Testis (tissue), 5 donors: ENCODE data around the gene ITPRIPL1. TPM values are rescaled to one million over a fixed set of nuclear protein-coding genes. Genes with fewer than 3 reads are reported as not detected.
A peak's percentile ranks its signal among the peaks of the same experiment; 100 is the strongest.
"Not testable (repeated sequence)": the region's sequence is repeated elsewhere in the genome, so short reads cannot be mapped to it uniquely, and the experiment has no call there.

Experiments
- DNase-seq: peaks from one replicate; pipeline ENCODE4 v3.0.0-alpha.2; 2019
- H3K27ac ChIP-seq, 2 donors: fragments of 200-600 bp; sonication (generic); one replicate each; pipeline ENCODE4 v1.5.1; 2019
- H3K27me3 ChIP-seq: fragments of 200-600 bp; sonication (generic); one replicate; pipeline ENCODE4 v1.5.1; 2019
- H3K36me3 ChIP-seq: fragments of 200-600 bp; sonication (generic); one replicate; pipeline ENCODE4 v1.5.1; 2017; ENCODE audit warnings: low read depth; ENCODE audit errors: missing control alignments
- H3K4me1 ChIP-seq: fragments of 200-600 bp; sonication (generic); one replicate; pipeline ENCODE4 v1.5.1; 2019
- H3K4me3 ChIP-seq, 2 donors: fragments of 200-600 bp; sonication (generic); one replicate each; pipeline ENCODE4 v1.5.1; 2017 to 2019
- H3K9me3 ChIP-seq: fragments of 200-600 bp; sonication (generic); one replicate; pipeline ENCODE4 v1.5.1; 2017
- POLR2A ChIP-seq: fragments of 450-650 bp; IDR thresholded peaks from one replicate; pipeline ENCODE4 v1.6.1; 2017; ENCODE audit warnings: antibody characterized with exemption, mild to moderate bottlenecking, moderate library complexity
- WGBS, 2 donors: methylation state at CpG; one replicate each; pipeline ENCODE4 v1.1.5; 2018; 5-methylcytosine and 5-hydroxymethylcytosine counted together
- intact Hi-C: fragments of 100-400 bp; cut with DNase I; formaldehyde crosslinking; loops from one replicate; pipeline ENCODE4 v1.15.1; 2023; ENCODE audit warnings: low total_unique reads
- long read RNA-seq, 2 donors: transcript quantifications; one replicate each; lab custom pipeline, GENCODE V29; 2026
- polyA plus RNA-seq: library from polyadenylated mRNA; stranded (reverse); fragments of 350-450 nt; fragmentation: Illumina TruSeq; extraction: RNeasy Lipid Tissue Mini Kit (QIAGEN cat#74804); gene quantifications from one replicate; pipeline ENCODE4 v1.2.3, GENCODE V29; 2014; ENCODE audit warnings: low read depth, low replicate concordance; ENCODE audit not compliant: insufficient read depth
- total RNA-seq, 2 donors: library from RNA; depleted of rRNA; stranded (reverse); fragments of >200 nt; gene quantifications; one replicate each; pipeline ENCODE4 v1.2.3, GENCODE V29; 2016
- TF ChIP-seq, protein P1 (sequence below), 3 experiments: fragments of 450-650 bp in 2 of 3; fragments of 200-600 bp in 1 of 3; sonication (generic) in 1 of 3; IDR thresholded peaks; one replicate each; pipeline ENCODE4 v1.5.1; 2016 to 2019; ENCODE audit warnings: antibody characterized with exemption in 3 of 3, mild to moderate bottlenecking in 2 of 3, moderate library complexity in 1 of 3

ITPRIPL1 gene, protein sequence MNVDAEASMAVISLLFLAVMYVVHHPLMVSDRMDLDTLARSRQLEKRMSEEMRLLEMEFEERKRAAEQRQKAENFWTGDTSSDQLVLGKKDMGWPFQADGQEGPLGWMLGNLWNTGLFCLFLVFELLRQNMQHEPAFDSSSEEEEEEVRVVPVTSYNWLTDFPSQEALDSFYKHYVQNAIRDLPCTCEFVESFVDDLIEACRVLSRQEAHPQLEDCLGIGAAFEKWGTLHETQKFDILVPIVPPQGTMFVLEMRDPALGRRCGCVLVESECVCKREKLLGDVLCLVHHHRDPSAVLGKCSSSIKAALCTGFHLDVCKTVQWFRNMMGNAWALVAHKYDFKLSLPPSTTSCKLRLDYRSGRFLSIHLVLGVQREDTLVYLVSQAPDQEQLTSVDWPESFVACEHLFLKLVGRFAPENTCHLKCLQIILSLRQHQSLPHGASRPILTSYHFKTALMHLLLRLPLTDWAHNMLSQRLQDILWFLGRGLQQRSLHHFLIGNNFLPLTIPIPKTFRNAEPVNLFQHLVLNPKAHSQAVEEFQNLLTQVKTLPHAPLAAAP
- total RNA-seq (10 to 100 TPM; 14.0 to 32.0 TPM), polyA plus RNA-seq (57.9 TPM)
- long read RNA-seq, donor 1, full-length matches to known transcripts = 10 of 10 reads
- long read RNA-seq, donor 1, partial matches to known transcripts = 0 of 10 reads
- long read RNA-seq, donor 1, other reads (novel, unspliced or antisense) = 0 of 10 reads
- long read RNA-seq, donor 2, full-length matches to known transcripts = 4 of 4 reads
- long read RNA-seq, donor 2, partial matches to known transcripts = 0 of 4 reads
- long read RNA-seq, donor 2, other reads (novel, unspliced or antisense) = 0 of 4 reads

DNA sequence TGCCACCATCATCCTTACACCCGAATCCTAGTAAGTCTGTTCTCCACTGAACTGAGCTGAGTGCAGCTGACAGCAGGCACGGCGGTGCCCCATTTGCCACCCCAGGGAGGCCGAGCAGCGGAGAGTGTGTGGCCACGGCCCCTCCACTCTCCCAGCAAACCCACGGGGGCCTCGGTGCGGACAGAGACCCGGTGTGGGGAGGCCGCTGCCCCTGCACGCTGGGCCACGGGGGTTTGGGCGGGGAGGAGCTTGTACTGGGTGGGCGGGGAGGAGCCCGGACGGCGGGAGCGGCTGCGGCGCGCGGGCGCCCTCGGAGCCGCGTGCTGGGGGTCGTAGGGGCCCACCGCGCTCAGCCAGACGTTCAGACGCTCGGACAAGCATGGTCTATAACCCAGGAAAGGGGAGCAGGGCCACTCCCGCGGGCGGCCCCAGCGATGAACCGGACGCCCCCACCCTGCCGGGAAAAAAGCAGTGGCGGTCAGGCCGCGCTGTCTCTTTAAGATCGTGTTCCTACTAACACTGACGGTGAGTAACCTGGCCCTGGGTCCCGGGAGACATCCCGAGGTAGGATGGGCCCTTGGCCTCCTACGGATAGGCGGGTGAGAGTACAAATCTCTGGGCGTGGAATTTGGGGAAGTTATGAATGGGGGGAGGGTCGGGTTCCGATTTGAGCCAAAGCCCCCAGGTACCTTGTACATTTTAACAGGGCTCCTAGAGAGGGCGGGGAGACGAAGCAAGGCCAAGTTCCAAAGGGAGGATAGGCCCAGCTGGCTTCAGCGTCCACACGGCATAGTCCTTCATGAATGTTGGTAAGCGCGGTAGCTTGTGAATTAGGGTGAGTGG is at the start of gene ITPRIPL1:
ITPRIPL1 (plus strand) TSS at position 277 of the 843 bp plus-strand sequence; CDS start at position 800, 523 bp downstream.
- no peak for TF ChIP-seq POLR2A
- TF ChIP-seq, protein P1, sequence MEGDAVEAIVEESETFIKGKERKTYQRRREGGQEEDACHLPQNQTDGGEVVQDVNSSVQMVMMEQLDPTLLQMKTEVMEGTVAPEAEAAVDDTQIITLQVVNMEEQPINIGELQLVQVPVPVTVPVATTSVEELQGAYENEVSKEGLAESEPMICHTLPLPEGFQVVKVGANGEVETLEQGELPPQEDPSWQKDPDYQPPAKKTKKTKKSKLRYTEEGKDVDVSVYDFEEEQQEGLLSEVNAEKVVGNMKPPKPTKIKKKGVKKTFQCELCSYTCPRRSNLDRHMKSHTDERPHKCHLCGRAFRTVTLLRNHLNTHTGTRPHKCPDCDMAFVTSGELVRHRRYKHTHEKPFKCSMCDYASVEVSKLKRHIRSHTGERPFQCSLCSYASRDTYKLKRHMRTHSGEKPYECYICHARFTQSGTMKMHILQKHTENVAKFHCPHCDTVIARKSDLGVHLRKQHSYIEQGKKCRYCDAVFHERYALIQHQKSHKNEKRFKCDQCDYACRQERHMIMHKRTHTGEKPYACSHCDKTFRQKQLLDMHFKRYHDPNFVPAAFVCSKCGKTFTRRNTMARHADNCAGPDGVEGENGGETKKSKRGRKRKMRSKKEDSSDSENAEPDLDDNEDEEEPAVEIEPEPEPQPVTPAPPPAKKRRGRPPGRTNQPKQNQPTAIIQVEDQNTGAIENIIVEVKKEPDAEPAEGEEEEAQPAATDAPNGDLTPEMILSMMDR (IDR thresholded peaks at IDR 0.05) = no peak
- DNase-seq = no peak
- WGBS, 2 donors = 5 to 15% methylated on average over 15 to 58 of the region's 58 CpGs

DNA sequence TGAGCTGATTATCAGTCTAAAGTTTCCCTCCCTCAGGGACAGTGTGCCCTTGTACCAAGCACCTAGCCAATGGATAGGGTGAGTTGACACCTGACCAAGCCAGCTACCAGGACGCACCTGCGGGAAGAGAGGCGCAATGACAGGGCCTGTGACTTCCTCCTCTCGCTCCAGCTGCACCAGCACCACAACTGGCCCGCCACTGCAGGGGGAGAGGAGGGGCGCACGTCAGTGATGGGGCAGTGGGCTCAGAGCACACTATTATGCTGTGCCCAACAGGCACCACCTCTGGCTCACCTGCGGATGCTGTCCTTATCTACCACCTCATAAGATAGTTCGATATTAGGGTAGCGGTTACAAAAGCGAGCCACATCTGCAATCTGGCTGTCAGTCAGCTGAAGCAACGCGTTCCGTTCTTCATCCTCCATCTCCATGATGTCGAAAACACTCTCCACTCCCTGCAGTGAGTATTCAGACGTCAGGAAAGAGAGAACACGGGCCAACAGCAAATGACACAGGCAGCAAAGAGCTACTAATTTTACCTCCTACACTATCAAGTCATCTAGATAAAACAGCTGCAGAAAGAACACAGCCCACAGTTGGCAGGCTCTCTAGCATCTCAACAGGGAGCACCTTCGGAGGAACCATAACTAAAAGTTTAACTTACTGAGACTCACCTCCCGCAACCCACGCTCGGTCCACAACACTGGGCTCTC is 48.2 kb upstream of the ITPRIPL1 start:
- Histone ChIP-seq H3K4me1 (peaks cover 8% of the 10 kb centered on the region), H3K9me3 (no peaks in the 10 kb centered on the region), H3K4me3 (no peak overlapping the region), H3K36me3 (peaks cover 4% of the 10 kb centered on the region), H3K27ac (no peak overlapping the region), H3K27me3 (no peaks in the 10 kb centered on the region)
- intact Hi-C loops = no loop called here
- 87 to 93% methylated on average over 20 to 21 of the region's 21 CpGs for WGBS, 2 donors
- TF ChIP-seq, protein P1 (IDR thresholded peaks at IDR 0.05) = no peak
- TF ChIP-seq POLR2A = no peak
- DNase-seq = no peak

More for the DNA sequence above, at the start of gene ITPRIPL1:
- intact Hi-C loops = no loop called here
- Histone ChIP-seq H3K9me3 (no peaks in the 10 kb centered on the region), H3K27me3 (no peaks in the 10 kb centered on the region), H3K27ac (no peak within 1 kb of the TSS), H3K4me3 (peak within 1 kb of the TSS; percentile 51 to 54), H3K36me3 (no peaks in the 10 kb centered on the region), H3K4me1 (peaks cover 17% of the 10 kb centered on the region)

DNA sequence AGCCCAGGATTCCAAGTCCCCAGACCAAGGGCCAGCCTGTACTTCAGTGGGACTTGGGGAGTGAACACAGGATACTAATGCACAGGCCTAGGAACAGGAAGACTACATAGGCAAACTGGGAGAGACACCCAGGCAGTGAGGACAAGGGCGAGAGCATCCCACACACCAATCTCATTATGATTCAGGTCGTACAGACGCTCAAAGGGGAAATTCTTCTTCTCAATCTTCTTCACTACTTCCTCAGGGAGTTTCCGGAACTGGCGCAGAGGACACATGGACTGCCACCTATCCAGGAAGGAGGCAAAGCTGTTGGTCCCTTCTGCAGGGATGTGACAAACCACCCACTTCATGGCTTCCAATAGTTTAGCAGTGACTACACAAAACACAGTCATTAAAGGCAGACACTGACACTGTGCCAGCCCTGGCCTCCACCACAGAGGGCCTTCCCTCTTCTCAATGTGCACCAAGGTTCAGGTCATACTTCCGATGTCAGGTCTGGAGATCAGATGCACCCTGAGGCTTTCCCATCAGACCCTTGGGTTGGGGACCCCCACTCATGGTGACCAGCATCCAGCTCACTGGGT is 37.8 kb upstream of the ITPRIPL1 start:
- Histone ChIP-seq H3K27me3 (no peaks in the 10 kb centered on the region), H3K9me3 (no peaks in the 10 kb centered on the region), H3K36me3 (no peaks in the 10 kb centered on the region), H3K4me1 (no peaks in the 10 kb centered on the region), H3K27ac (no peak overlapping the region), H3K4me3 (no peak overlapping the region)
- WGBS, 2 donors = 80 to 88% methylated on average over 6 of the region's 6 CpGs
- intact Hi-C loops = no loop called here
- DNase-seq = no peak
- TF ChIP-seq POLR2A = no peak
- TF ChIP-seq, protein P1 (IDR thresholded peaks at IDR 0.05) = no peak

DNA sequence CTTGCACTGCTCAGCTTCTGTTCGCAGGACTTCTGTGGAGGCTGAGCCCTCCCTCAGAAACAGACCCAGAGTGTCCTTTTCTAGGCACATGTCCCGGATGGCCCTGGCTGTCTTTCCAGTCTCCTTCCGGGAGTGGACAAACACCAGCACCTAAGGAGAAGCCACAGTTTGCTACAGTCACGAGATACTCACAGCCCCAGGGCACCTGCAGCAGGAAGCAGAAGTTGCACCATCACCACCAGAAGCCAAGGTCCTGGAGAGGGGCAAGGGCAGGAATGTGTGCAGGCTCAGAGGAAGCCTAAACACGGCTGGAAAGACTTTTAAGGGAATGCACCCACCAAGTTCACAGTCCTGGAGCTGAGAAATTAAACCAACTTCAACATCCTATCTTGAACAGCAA is 33.4 kb upstream of the ITPRIPL1 start:
- WGBS, 2 donors = 82 to 89% methylated on average over 3 to 5 of the region's 5 CpGs
- TF ChIP-seq, protein P1 (IDR thresholded peaks at IDR 0.05) = no peak
- no peak for TF ChIP-seq POLR2A
- H3K36me3 ChIP-seq = no peaks in the 10 kb centered on the region
- no peaks in the 10 kb centered on the region for H3K27me3 ChIP-seq
- no peak overlapping the region for H3K4me3 ChIP-seq
- H3K27ac ChIP-seq = no peak overlapping the region
- no peaks in the 10 kb centered on the region for H3K9me3 ChIP-seq
- intact Hi-C loops = no loop called here
- H3K4me1 ChIP-seq = no peaks in the 10 kb centered on the region
- no peak for DNase-seq

DNA sequence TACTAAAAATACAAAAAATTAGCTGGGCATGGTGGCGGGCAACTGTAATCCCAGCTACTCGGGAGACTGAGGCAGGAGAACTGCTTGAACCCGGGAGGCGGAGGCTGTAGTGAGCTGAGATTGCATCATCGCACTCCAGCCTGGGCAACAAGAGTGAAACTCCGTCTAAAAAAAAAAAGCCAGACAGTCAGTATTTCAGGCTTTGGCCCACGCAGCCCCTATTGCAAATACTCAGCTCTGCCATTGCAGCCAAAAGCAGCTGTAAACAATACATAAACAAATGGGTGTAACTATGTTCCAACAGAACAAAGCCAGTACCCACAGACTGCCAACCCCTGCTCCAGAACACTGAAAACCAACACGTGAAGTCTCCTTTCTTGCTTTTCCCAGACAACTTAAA is 30.8 kb upstream of the ITPRIPL1 start:
- intact Hi-C loops, H3K4me3 ChIP-seq, H3K4me1 ChIP-seq, H3K9me3 ChIP-seq, DNase-seq, H3K27me3 ChIP-seq, H3K36me3 ChIP-seq, H3K27ac ChIP-seq: not testable (repeated sequence)
- WGBS, 2 donors = 92 to 94% methylated on average over 8 of the region's 8 CpGs
